Activated CD4-positive, alpha-beta T cell treated with anti-CD3 and anti-CD28 coated beads for 24 hours (primary cell): Measurements from ENCODE around the gene TSPYL4.

Experiments
- DNase-seq, 2 donors: peaks; one replicate each; pipeline ENCODE4 v3.0.0-alpha.2; 2020; ENCODE audit warnings: low read depth in 2 of 2

Gene TSPYL4

DNA sequence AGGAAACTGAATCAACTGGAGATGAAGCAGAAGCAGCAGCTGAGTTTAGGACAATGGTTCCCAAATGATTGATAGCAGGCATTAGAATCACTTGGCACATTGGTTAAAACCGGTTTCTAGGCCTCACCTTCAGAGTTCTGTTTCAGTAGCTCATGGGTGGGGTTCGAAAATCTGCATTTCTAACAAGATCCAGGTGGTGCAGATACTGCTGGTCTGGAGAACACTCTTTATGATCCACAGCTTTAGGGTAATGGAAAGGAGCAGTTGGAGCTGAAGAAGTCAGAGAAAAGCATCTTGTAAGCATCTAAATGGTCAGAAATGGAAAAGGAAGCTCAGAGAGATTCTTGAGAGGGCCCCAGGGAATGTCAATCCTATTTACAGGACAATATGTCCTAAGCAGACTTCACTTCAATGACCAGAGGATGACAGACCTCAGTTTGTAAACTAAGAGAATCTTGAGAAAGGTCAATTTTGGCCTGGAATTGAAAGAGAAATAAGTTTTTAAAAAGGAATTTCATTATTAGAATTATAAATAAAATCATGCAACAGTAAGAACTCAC, 17.4 kb upstream of the TSPYL4 start:
- DNase-seq: no peak

DNA sequence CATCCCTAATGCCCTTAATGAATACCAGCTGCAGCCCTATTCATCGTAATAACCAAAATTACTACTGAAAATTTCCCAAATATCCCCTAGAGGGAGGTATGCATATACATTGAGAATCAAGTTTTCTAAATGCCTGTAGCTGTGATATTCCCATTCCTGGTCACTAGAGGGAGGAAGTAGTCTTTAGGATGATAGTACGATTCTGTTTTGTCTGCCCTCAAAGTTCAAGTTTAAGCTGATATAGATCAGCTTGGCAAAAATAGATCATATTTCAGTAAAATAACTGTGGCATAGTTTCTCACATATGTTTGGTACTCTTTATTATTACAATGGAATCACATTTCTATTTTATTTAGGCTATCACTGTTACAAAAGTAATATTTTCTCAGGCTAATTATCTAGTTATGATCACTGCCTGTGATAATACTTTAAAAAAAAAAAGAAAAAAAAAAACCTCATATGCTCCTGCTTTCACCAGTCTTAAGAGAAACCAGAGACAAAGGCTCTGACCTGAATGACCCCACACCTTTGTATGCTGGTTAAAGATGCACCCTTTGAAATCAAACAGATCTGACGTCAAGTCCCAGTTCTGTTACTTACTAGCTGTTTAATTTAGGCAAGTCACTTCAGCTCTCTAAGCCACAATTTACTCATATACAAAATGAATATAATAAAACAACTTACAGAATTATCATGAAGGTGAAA, 14.9 kb upstream of the TSPYL4 start:
- no peak for DNase-seq

DNA sequence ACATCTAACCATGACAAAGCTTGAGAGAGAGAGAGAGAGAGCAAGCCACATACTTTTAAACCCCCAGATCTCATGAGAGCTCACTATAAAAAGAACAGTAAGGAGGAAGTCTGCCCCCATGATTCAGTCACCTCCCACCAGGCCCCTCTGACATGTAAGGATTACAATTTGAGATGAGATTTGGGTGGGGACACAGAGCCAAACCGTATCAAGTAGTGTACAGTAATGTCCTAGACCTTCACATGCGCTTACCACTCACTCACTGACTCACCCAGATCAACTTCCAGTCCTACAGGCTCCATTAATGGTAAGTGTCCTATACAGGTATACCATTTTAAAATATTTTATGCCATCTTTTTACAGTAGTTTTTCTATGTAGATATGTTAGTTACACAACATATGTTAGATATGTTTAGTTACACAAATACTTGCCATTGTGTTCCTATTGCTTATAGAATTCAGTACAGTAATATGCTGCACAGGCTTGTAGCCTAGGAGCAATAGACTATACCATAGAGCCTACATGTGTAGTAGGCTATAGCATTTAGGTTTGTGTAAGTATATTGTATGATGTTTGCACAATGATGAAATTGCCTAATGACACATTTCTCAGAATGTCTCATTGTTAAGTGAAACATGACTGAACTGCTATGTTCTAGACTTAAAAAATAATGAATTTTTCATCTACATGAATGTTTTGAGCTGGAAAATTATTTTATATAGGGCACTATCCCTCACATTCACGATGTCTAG, 14.1 kb upstream of the TSPYL4 start:
- no peak for DNase-seq

DNA sequence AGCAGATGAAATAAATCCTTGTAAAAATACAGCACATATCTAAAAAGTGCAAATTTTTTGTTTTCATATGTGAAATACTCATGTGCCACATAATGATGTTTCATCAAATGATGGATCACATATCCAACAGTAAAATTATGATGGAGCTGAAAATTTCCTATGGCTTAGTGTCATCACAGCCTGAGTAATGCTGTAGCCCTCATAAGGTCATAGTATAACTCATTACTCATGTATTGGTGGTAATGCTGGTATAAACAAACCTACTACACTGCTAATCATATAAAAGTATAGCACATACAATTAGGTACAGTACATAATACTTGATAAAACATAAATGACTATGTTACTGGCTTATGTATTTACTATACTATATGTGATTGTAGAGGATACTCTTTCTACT, 12.9 kb upstream of the TSPYL4 start:
- no peak for DNase-seq

DNA sequence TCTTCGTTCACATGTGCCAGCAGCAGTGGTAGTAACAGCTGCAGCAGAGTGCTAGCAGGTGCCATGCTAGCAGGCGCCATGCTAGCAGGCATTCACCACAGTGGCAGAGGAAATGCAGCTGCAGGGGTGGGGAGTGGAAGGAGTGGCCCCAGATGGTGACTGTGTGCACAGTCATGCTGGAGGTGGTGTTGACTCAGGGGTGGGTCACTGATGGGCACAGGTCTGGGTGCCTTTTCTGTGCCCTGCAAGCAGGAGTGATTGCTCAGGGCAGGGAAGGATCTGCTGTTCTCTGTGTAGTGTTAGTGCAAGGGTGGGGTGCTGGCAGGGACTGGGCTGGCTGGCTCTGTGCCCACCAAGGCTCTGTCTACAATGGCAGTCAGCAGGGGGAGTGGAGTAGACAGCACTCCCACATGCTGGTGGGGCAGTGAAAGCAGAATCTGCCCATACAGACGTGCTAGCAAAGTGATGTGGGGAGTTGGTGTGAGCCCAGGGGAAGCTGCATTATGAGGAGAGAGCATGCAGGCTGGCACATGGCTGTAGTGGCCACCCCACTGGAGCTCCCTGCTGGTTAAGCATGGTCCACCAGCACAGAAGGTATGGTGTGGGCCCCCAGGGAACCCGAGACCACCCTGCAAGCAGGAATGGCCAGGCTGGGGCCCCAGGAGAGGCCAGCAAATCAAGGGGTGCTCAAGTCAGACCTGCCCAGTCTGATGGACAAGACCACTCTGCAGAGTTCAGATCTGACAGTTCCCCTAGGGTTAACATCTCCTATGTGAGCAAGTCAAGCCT, 11.4 kb upstream of the TSPYL4 start:
- DNase-seq: no peak

DNA sequence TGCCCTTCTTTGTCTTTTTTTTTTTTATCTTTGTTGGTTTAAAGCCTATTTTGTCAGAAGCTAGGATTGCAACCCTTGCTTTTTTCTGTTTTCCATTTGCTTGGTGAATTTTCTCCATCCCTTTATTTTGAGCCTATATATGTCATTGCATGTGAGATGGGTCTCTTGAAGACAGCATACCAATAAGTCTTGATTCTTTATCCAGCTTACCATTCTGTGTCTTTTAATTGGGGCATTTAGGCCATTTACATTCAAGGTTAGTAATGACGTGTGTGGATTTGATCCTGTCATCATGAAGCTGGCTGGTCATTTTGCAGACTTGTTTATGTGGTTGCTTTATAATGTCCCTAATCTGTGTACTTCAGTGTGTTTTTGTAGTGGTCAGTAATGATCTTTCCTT, 9.5 kb upstream of the TSPYL4 start:
- DNase-seq: no peak

DNA sequence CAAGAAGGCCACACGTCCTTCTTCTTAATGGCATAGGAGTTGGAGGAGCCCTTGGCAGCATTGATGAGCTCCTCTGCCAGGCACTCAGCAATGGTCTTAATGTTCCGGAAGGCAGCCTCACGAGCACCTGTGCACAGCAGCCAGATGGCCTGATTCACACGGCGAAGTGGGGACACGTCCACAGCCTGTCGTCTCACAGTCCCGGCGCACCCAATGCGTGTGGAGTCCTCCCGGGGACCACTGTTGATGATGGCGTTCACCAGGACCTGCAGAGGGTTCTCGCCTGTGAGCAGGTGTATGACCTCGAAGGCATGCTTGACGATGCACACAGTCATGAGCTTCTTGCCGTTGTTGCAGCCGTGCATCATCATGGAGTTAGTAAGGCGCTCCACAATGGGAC, 4.6 kb upstream of the TSPYL4 start:
- DNase-seq: no peak

DNA sequence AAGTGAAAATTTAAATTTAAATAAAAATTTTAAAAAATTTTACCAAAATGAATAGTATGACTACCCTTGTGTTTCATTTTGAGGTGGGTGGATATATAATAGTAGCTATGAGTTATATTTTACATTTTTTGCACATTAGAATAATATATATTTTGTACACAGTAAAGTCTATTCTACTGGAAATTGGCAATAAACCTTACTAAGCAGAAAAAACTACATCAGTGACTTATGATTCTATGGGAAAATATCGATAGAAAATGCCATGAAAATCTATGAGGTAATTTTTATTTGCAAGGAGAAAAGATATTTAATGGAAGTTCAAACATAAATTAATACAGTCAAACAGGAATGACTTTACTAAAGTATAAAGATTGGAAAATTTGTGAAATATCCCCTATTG, 2.8 kb upstream of the TSPYL4 start:
- DNase-seq: no peak

DNA sequence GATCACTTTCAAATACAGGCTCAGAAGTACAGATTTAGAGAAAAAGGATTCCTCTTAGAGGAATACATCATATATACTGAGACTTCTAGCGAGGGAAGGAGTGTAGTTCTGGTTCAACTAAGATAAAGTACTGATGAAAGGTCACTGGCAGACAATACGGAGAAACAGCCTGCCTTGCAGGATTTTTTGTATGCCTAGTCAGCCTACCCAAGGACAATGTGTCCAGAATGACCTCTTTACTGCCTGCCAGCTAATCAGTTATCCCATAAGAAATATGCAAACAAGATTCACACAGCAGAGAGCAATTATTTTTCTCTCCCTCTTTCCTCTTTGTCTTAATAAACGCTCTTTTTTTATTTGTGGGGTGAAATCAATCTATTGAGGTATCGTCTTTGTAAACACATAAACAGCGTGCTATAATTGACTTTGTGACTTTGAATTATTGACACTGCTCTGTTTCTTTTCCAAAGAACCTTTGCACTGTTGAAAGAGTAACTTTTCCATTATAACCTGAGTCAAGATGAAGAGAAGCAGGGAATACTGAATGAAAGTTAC, 1.4 kb upstream of the TSPYL4 start:
- DNase-seq: no peak

DNA sequence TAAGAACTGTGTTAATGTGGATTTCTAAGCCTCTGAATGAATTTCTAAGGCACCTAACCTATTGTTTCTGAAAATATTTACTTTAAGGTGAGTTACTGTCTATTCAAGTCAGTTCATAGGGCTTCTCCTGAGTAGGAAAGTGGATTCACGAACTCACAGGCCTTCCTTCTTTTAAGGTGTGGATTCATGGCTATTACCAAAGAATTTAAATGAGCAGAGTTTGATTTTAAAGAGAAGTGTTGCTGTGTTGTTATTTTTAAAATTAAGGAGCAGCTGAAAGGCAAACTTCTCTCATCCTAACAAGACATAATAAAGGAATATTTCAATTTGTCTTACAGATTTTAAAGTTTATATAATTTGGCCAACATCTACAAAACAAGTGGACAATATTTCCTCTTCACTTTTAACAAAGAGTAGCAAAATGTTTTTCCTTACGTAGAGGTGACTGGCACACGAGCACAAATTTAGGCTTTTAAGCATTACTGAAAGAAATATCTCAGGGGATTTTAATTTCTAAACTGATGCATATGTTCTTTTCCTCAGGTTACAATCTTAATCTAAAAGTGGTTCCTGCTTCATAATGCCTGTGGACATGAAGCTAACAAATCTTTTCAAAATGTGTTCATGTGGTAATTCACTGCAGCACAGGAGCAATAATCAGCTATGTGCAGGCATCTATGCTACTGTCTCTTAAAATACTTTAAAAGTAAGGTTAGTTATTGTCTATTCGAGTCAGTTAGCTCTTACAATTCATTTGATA, 602 bp upstream of the TSPYL4 start:
- no peak for DNase-seq

DNA sequence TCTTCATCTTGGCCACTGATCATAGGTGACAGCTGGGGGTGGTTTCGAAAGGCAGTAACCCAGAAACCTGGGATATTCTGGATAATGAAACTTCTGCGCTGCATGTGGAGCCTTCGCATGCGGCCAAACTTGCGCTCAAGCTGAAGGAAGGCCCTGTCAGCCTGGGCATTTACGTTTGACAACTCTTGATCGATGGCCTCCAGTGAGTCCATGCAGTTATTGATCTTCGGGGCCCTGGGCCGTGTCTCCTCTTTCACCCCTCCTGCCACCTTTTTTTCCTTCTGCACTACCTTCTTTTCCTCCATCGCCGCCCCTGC, 729 bp downstream of the TSPYL4 start:
- no peak for DNase-seq

DNA sequence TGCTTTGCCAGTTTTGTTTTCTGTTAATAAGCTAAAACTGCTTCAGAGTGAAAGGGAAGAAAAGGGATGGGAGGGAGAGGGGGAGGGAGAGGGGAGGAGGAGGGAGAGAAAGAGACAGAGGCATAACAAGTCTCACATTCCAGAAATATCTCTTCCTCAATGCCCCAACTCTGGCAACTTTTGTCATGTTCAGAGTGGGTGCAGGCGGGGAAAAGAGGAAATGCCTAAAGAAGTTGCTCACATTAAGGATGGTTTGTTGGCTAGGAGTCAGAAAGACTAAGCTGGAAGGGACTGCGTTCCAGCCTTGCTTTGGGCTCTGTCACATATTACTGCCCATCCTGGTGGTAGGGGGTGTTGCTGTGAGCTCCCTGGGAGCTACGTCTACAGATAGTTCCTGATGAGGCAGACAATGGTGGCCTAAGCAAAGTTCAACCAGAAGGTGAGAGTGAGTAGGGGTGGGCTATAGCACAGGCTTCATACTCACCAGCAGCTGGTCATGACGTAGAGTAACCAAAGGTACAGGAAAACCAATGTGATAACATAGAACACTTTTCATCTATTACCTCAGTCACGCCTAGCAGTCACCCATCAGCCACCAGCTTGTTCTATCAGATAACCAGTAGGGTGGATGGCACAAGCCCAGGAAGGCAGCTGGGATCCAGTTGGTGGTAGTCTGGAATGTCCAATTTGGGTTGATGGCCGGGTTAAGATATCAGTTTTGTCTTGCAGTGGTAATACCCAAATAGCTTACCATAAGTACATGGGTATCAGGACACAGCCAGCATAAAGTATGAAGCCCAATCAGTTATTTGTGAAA, 2.1 kb downstream of the TSPYL4 start:
- DNase-seq: no peak

DNA sequence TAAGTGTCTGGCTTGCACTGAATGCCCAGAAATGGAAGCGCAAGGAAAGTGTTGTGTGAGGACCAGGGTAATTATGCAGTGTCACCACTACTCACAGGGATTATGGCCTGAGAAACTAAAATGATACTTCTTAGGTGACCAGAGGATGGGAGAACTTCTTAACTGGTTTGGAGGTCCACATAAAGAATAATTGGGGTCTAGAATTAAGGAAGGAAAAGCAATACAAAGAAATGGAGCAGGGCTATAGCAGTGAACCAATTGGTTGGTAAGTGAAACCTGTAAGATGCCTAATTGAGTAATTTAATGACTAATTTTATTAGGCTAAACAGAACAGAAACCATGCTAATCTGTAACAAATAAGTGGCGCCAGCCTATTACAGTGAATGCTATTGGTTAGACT, 5.3 kb downstream of the TSPYL4 start:
- no peak for DNase-seq

DNA sequence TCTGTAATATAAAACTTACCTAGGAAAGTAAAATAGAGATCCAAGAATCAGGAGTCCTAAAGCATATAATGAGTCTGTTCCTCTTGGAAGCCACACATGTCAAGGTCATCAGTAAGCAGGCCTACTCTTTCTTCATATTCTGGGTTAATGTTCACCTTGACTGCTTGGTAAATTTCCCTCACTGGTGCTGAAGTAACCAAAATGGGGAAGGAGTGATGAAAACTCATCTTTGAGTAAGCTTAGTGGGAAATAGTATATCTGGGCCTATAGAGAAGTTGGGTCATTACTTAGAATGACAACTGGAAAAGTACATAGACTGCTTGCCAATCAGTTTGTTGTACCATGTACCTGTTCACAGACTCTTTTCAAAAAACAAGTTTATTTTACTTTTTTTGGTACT, 6.6 kb downstream of the TSPYL4 start:
- DNase-seq: no peak

DNA sequence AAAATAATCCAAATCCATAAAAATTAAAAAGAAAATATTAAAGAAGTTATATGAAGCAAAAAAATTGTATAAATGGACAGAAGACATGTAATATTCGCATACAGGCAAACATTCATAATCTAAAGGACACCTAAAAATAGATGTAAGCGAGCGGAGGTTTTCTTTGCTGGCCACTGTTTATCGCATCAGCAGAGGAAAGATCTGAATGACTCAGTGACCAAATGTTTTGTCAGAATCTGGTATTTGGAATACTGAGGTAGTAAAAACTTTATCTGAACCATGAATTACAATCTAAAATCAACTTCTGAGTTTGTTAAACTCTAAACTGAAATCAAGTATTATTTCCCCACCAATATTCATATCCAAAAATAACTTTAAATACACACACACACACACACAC, 7.8 kb downstream of the TSPYL4 start:
- no peak for DNase-seq

DNA sequence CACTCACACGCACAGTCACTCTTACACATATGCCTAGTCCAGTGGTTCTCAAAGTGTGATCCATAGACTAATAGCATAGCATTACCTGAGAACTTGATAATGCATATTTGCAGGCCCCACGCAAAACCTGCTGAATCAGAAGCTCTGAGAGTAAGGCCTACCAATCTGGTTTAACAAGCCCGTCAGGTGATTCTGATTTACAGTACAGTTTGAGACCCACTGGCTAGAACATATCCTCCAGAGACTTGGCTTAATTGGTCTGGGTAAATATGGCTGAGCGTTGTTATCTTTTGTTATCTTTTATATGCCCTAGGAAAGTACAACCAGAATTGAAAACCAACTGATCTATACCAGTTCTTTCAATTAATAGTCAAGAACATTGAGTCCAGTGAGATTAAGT, 9.6 kb downstream of the TSPYL4 start:
- no peak for DNase-seq

DNA sequence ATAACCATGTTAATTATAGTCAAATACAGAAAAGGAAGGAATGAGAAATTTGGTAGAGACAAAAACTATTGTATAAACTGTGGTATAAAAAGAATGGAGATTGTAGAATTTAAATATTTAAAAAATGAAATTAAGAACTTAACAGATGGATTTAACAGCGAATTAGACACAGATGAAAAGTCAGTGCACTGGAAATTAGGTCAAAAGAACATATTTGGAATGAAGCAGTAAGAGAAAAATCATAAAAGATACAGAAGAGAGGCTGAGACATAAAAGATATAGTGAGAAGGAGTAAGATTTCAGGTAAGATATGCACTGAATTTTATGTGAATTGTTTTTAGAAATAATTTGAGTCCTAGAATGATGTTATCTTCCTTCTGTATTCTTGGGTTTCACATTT, 14.0 kb downstream of the TSPYL4 start:
- DNase-seq: no peak

DNA sequence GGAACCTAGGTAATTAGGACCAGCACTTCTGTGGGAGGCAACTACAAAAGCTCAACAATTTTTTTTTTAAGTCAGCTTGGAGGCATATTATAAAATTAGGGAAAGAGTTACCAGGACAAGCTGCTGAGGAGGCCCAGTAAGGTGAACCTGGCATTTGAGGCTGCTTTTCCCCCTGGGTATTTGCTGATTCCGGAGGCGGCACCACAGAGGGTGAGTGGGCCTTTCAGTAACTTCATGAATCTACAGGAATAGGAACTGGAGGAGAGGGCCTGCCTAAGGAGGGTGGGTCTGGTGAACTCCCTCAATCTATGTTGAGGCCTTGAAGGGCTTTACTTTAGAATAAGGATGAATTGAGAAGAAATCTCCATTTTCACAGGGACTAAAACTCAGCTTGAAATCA, 14.6 kb downstream of the TSPYL4 start:
- no peak for DNase-seq

DNA sequence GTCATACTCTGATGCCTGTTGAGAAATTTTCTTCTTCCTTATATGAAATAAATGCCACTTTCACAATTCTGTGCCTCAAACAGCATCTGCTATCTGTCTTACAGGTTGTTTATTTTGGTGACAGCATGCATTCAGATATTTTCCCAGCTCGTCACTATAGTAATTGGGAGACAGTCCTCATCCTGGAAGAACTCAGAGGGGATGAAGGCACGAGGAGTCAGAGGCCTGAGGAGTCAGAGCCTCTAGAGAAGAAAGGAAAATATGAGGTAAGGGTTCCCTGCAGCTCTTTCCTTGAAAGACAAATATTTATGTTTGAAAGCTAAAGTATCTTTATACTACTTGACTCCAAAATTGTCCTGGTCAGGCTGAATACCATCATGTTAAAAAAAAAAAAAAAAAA, 15.8 kb downstream of the TSPYL4 start:
- no peak for DNase-seq

DNA sequence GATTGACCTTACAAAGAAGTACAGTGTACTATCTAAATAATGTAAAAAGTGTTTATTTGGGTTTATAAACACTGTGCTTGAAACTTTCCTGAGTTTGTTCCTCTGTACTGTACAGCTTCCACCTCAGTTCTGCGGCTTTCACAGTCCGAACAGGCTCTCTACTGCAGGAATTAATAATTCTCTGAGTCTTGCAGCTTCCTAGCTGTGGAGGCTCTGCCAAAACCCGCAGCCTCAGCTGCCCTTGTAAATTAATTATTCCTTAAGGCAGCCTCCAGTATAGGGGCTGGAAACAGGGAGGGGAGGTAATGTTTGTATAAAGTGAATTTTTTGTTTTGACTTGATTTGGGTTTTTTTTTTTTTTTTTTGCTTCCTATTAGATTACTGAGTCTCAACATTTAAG, 19.2 kb downstream of the TSPYL4 start:
- no peak for DNase-seq
